Sigmoid colon (tissue), 4 donors: Measurements from ENCODE around the gene LMF2.

Experiments
- EP300 ChIP-seq, 4 donors: sonication (generic); formaldehyde crosslinking; IDR thresholded peaks; one replicate each; pipeline ENCODE4 v1.6.1; 2017; ENCODE audit warnings: antibody characterized with exemption in 4 of 4
- POLR2A ChIP-seq, 2 donors: fragments of 450-650 bp; IDR thresholded peaks; one replicate each; pipeline ENCODE4 v1.6.1; 2016; ENCODE audit warnings: antibody characterized with exemption in 2 of 2, mild to moderate bottlenecking in 2 of 2, moderate library complexity in 2 of 2
- POLR2AphosphoS5 ChIP-seq, 4 donors: sonication (generic); formaldehyde crosslinking; IDR thresholded peaks; one replicate each; pipeline ENCODE4 v1.6.1; 2017; ENCODE audit warnings: antibody characterized with exemption in 4 of 4
- TF ChIP-seq, protein P1 (sequence below), 4 experiments: fragments of 450-650 bp in 3 of 4; fragments of 200-600 bp in 1 of 4; IDR thresholded peaks; one replicate each; pipeline ENCODE4 v1.5.1; 2016 to 2019; ENCODE audit warnings: antibody characterized with exemption in 4 of 4, mild to moderate bottlenecking in 3 of 4, moderate library complexity in 2 of 4

- TF ChIP-seq POLR2AphosphoS5 (IDR thresholded peaks at IDR 0.05) (no peak), EP300 (IDR thresholded peaks at IDR 0.05) (no peak), POLR2A (IDR thresholded peaks at IDR 0.05) (no peak)
- TF ChIP-seq, protein P1, sequence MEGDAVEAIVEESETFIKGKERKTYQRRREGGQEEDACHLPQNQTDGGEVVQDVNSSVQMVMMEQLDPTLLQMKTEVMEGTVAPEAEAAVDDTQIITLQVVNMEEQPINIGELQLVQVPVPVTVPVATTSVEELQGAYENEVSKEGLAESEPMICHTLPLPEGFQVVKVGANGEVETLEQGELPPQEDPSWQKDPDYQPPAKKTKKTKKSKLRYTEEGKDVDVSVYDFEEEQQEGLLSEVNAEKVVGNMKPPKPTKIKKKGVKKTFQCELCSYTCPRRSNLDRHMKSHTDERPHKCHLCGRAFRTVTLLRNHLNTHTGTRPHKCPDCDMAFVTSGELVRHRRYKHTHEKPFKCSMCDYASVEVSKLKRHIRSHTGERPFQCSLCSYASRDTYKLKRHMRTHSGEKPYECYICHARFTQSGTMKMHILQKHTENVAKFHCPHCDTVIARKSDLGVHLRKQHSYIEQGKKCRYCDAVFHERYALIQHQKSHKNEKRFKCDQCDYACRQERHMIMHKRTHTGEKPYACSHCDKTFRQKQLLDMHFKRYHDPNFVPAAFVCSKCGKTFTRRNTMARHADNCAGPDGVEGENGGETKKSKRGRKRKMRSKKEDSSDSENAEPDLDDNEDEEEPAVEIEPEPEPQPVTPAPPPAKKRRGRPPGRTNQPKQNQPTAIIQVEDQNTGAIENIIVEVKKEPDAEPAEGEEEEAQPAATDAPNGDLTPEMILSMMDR (IDR thresholded peaks at IDR 0.05), result no peak
Observed at GRCh38 chr22:50469377-50470305, 37.9 kb downstream of the LMF2 start.
